K562 (cell line): ENCODE data around the gene TSR2. TPM values are rescaled to one million over a fixed set of nuclear protein-coding genes. Genes with fewer than 3 reads are reported as not detected.

ENCODE experiments used
- ATAC-seq: fragments of 200-7000 bp; cut with Tn5 transposase; 3 replicates; pipeline ENCODE4 v1.9.1; 2020; ENCODE audit warnings: moderate library complexity
- BruUV-seq: library from RNA; stranded (reverse); fragments of 400-500 nt; replicated peaks from 2 replicates; lab custom pipeline; 2021; lab: Mats Ljungman, UMichigan
- CTCF ChIA-PET: fragments of 300-600 bp; formaldehyde crosslinking; extraction: SDS; loops from one replicate; lab custom pipeline; 2021; ENCODE audit warnings: low intra/inter-chr PET ratio; lab: Yijun Ruan, JAX
- POLR2A ChIA-PET: fragments of 300-600, 350-650 bp; sonication (Branson Sonifier 250); formaldehyde crosslinking; extraction: SDS; loops from one replicate; lab custom pipeline; 2021; ENCODE audit warnings: antibody characterized with exemption, inconsistent platforms; lab: Yijun Ruan, JAX
- DNase-seq, 4 experiments: peaks; one replicate each; pipeline versions ENCODE4 v3.0.0 to v3.0.0-alpha.2; 2011 to 2018; ENCODE audit warnings: low spot score in 3 of 4, mixed read lengths in 3 of 4; ENCODE audit errors: extremely low read depth in 1 of 4
- FAIRE-seq: peaks from 2 replicates; lab custom pipeline; 2011; peaks lifted over from hg19 to GRCh38; lab: Jason Lieb, UNC
- H2AFZ ChIP-seq: 2 replicates; pipeline ENCODE4 v1.6.0; 2011; ENCODE audit warnings: low read depth, low read length, control low read depth, inconsistent platforms
- H3K27ac ChIP-seq: fragments of 200-600 bp; 3 replicates; pipeline ENCODE4 v1.8.0; 2011; ENCODE audit warnings: low read depth, mild to moderate bottlenecking, control low read depth, inconsistent platforms, low read length, moderate library complexity, mixed read lengths; ENCODE audit errors: extremely low read depth
- H3K27me3 ChIP-seq, 2 experiments: fragments of 300-600 bp in 1 of 2; 2 replicates in 1 of 2; 3 replicates in 1 of 2; pipeline versions ENCODE4 v1.6.0 to v1.8.0; 2011; ENCODE audit warnings: inconsistent platforms in 2 of 2, low read length in 2 of 2, mild to moderate bottlenecking in 1 of 2, mixed read lengths in 1 of 2, moderate library complexity in 1 of 2; ENCODE audit not compliant: control insufficient read depth in 2 of 2, insufficient read depth in 2 of 2
- H3K36me3 ChIP-seq: fragments of 300-600 bp; 3 replicates; pipeline ENCODE4 v1.8.0; 2011; ENCODE audit warnings: mild to moderate bottlenecking, low read length, inconsistent platforms; ENCODE audit not compliant: control insufficient read depth, insufficient read depth
- H3K4me1 ChIP-seq, 2 experiments: fragments of 200-600 bp in 1 of 2; replicated peaks in 1 of 2; 2 replicates in 1 of 2; 3 replicates in 1 of 2; pipeline versions ENCODE4 v1.5.1 to v1.8.0; 2011; ENCODE audit warnings: inconsistent platforms in 2 of 2, low read length in 2 of 2, mild to moderate bottlenecking in 1 of 2, mixed read lengths in 1 of 2, moderate library complexity in 1 of 2; ENCODE audit not compliant: control insufficient read depth in 2 of 2, insufficient read depth in 2 of 2
- H3K4me2 ChIP-seq: 2 replicates; pipeline ENCODE4 v1.6.1; 2011; ENCODE audit warnings: low read length, control low read depth, inconsistent platforms, mixed read lengths; ENCODE audit not compliant: insufficient read depth
- H3K4me3 ChIP-seq: fragments of 200-600 bp; sonication (generic), shearing (Covaris generic); 2 replicates; pipeline ENCODE4 v1.5.1; 2016; ENCODE audit warnings: control low read depth, inconsistent platforms
- H3K79me2 ChIP-seq: fragments of 200-600 bp; 3 replicates; pipeline ENCODE4 v1.8.0; 2011; ENCODE audit warnings: low read length, inconsistent platforms; ENCODE audit not compliant: control insufficient read depth, insufficient read depth
- H3K9ac ChIP-seq, 2 experiments: 2 replicates each; pipeline versions ENCODE4 v1.6.0 to v1.6.1; 2011; ENCODE audit warnings: low read depth in 2 of 2, low read length in 2 of 2, control low read depth in 1 of 2, inconsistent platforms in 1 of 2, mild to moderate bottlenecking in 1 of 2, mixed read lengths in 1 of 2; ENCODE audit not compliant: insufficient read depth in 1 of 2
- H3K9me1 ChIP-seq: one replicate; pipeline ENCODE4 v1.6.0; 2011; ENCODE audit warnings: inconsistent platforms, mild to moderate bottlenecking, low read length, moderate library complexity; ENCODE audit not compliant: control insufficient read depth, insufficient read depth
- H3K9me3 ChIP-seq: replicated peaks from 2 replicates; pipeline ENCODE4 v1.5.1; 2011; ENCODE audit warnings: low read depth, low read length, inconsistent platforms; ENCODE audit not compliant: control insufficient read depth, insufficient read depth
- H4K20me1 ChIP-seq: replicated peaks from 2 replicates; pipeline ENCODE4 v1.6.1; 2011; ENCODE audit warnings: low read length, inconsistent platforms, mixed read lengths; ENCODE audit not compliant: control insufficient read depth, insufficient read depth
- CREM ChIP-seq: IDR thresholded peaks from 2 replicates; pipeline ENCODE4 v1.6.1; 2014; ENCODE audit warnings: antibody characterized with exemption, low read depth
- ETV5 ChIP-seq: sonication (generic); formaldehyde crosslinking; IDR thresholded peaks from 2 replicates; pipeline ENCODE4 v1.4.0; 2020; ENCODE audit warnings: low read depth, mild to moderate bottlenecking, missing genetic modification reagents
- HNRNPUL1 ChIP-seq: fragments of 200-400 bp; formaldehyde crosslinking; IDR thresholded peaks from 2 replicates; pipeline ENCODE4 v1.6.1; 2017; ENCODE audit warnings: low read length
- ILK ChIP-seq: fragments of 450-650 bp; IDR thresholded peaks from 2 replicates; pipeline ENCODE4 v1.6.1; 2016; ENCODE audit warnings: missing genetic modification characterization, low read depth, mild to moderate bottlenecking, missing compliant biosample characterization, moderate library complexity, borderline replicate concordance
- L3MBTL2 ChIP-seq: fragments of 450-650 bp; IDR thresholded peaks from 2 replicates; pipeline ENCODE4 v1.6.1; 2016; ENCODE audit warnings: mild to moderate bottlenecking, moderate library complexity
- OTX1 ChIP-seq: fragments of 450-650 bp; formaldehyde crosslinking; IDR thresholded peaks from 2 replicates; pipeline ENCODE4 v1.4.0; 2022; ENCODE audit warnings: mild to moderate bottlenecking
- PHTF2 ChIP-seq: fragments of 250-450 bp; sonication (Bioruptor Pico); IDR thresholded peaks from 2 replicates; pipeline ENCODE4 v1.5.0; 2021; ENCODE audit warnings: mild to moderate bottlenecking
- POLR2AphosphoS5 ChIP-seq: IDR thresholded peaks from 2 replicates; pipeline ENCODE4 v1.6.1; 2011; ENCODE audit warnings: mild to moderate bottlenecking, low read depth, low read length, moderate library complexity; ENCODE audit not compliant: control insufficient read depth, insufficient read depth
- TARDBP ChIP-seq: fragments of 450-650 bp; IDR thresholded peaks from 2 replicates; pipeline ENCODE4 v1.6.1; 2016
- ZNF668 ChIP-seq: fragments of 250-450 bp; sonication (Bioruptor Pico); IDR thresholded peaks from 2 replicates; pipeline ENCODE4 v1.8.0; 2022; ENCODE audit warnings: mild to moderate bottlenecking, inconsistent platforms
- WGBS: fragments of 100-300 bp; shearing (Covaris generic); methylation state at CpG from one replicate; pipeline ENCODE4 v1.1.6; 2016; ENCODE audit warnings: low coverage, mixed read lengths; ENCODE audit not compliant: insufficient coverage; ENCODE audit errors: missing lambda C conversion rate; 5-methylcytosine and 5-hydroxymethylcytosine counted together
- in situ Hi-C: fragments of 300-500 bp; cut with MboI; formaldehyde crosslinking; loops from 4 replicates; pipeline ENCODE4 v1.15.0; 2018; ENCODE audit warnings: inconsistent platforms, mixed read lengths
- intact Hi-C: fragments of 100-400 bp; cut with micrococcal nuclease; formaldehyde crosslinking; loops from 2 replicates; pipeline ENCODE4 v1.14.2; 2022
- polyA plus RNA-seq, 8 experiments: library from polyadenylated mRNA; depleted of rRNA in 4 of 8; stranded (reverse) in 5 of 8; unstranded in 3 of 8; fragments of >200 nt; fragmentation: Nextera tagmentation in 2 of 8; fragmentation: Illumina TruSeq in 1 of 8; extraction: Ambion mirVana in 2 of 8; extraction: Trizol in 1 of 8; gene quantifications; 2 replicates each; pipeline versions ENCODE4 v1.2.1 to v1.2.3, GENCODE V29; 2011 to 2014; ENCODE audit warnings: inconsistent platforms in 1 of 8, missing spikeins in 1 of 8
- total RNA-seq, 7 experiments: library from RNA; depleted of rRNA in 6 of 7; stranded (reverse); fragments of >200 nt in 6 of 7; fragmentation: Illumina TruSeq in 2 of 7; extraction: Trizol in 2 of 7; gene quantifications; 2 replicates each; pipeline versions ENCODE4 v1.2.1 to v1.2.3, GENCODE V29; 2011 to 2021; ENCODE audit warnings: low replicate concordance in 1 of 7
- TF ChIP-seq, protein P1 (sequence below): sonication (generic); formaldehyde crosslinking; IDR thresholded peaks from 2 replicates; pipeline ENCODE4 v1.8.1; 2023; ENCODE audit warnings: missing genetic modification reagents, mild to moderate bottlenecking, borderline replicate concordance

The TSR2 gene
- total and polyA plus RNA-seq, 9 of the 15 experiments (the other 6 are each of a cell fraction or from before 2014, with no cell fraction given) = 8.6 to 50.0 (median 28.5) TPM

DNA sequence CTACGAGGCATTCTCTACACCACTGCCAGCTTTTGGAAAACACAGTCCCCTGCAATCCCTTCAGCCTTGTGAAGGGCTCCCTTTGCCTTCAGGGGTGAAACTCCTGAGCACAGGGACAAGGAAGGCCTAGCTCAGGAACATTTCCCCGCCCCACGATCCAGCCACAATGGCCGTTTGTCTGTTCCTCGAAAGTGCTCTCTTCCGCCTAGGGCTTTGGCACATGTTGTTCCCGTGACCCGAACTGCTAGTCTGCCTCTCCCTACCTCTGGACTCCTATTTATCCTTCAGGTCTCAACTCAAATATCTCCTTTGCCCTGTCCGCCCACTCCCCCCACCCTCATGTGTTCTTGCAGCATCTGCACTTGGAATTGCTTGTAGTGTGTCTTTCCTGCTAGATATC lies 43.7 kb downstream of the TSR2 start:
- CTCF ChIA-PET = no interaction called here
- no peaks in the 10 kb centered on the region for H3K27me3 ChIP-seq
- H3K4me3 ChIP-seq = no peak overlapping the region
- no peaks in the 10 kb centered on the region for H4K20me1 ChIP-seq
- WGBS = 25% methylated on average over 9 of the region's 9 CpGs
- no peak for DNase-seq
- H3K9me3 ChIP-seq = no peaks in the 10 kb centered on the region
- H3K9me1 ChIP-seq = no peaks in the 10 kb centered on the region
- no peak overlapping the region for H2AFZ ChIP-seq
- H3K9ac ChIP-seq = no peak overlapping the region
- no peak for FAIRE-seq
- no peaks in the 10 kb centered on the region for H3K79me2 ChIP-seq
- no peaks in the 10 kb centered on the region for H3K36me3 ChIP-seq
- TF ChIP-seq L3MBTL2 = no peak
- TF ChIP-seq ILK = no peak
- no peak for TF ChIP-seq HNRNPUL1
- TF ChIP-seq OTX1 (CRISPR knock-in tag) = no peak
- no peak for TF ChIP-seq ZNF668 (CRISPR knock-in tag)
- no peak for TF ChIP-seq POLR2AphosphoS5
- no peak for TF ChIP-seq ETV5
- TF ChIP-seq CREM = no peak
- TF ChIP-seq, protein P1, sequence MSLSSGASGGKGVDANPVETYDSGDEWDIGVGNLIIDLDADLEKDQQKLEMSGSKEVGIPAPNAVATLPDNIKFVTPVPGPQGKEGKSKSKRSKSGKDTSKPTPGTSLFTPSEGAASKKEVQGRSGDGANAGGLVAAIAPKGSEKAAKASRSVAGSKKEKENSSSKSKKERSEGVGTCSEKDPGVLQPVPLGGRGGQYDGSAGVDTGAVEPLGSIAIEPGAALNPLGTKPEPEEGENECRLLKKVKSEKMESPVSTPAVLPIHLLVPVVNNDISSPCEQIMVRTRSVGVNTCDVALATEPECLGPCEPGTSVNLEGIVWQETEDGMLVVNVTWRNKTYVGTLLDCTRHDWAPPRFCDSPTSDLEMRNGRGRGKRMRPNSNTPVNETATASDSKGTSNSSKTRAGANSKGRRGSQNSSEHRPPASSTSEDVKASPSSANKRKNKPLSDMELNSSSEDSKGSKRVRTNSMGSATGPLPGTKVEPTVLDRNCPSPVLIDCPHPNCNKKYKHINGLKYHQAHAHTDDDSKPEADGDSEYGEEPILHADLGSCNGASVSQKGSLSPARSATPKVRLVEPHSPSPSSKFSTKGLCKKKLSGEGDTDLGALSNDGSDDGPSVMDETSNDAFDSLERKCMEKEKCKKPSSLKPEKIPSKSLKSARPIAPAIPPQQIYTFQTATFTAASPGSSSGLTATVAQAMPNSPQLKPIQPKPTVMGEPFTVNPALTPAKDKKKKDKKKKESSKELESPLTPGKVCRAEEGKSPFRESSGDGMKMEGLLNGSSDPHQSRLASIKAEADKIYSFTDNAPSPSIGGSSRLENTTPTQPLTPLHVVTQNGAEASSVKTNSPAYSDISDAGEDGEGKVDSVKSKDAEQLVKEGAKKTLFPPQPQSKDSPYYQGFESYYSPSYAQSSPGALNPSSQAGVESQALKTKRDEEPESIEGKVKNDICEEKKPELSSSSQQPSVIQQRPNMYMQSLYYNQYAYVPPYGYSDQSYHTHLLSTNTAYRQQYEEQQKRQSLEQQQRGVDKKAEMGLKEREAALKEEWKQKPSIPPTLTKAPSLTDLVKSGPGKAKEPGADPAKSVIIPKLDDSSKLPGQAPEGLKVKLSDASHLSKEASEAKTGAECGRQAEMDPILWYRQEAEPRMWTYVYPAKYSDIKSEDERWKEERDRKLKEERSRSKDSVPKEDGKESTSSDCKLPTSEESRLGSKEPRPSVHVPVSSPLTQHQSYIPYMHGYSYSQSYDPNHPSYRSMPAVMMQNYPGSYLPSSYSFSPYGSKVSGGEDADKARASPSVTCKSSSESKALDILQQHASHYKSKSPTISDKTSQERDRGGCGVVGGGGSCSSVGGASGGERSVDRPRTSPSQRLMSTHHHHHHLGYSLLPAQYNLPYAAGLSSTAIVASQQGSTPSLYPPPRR (CRISPR knock-in tag) = no peak
- TF ChIP-seq TARDBP = no peak
- no peak for TF ChIP-seq PHTF2 (CRISPR knock-in tag)
- ATAC-seq = no peak
- in situ Hi-C loops (no loop called here), intact Hi-C loops (no loop called here)
- peaks cover 0 to 3% of the 10 kb centered on the region in 2 experiments; a peak in 2 of 5 replicates for H3K4me1 ChIP-seq
- H3K27ac ChIP-seq = no peak overlapping the region
- no peak overlapping the region for H3K4me2 ChIP-seq
- no TSS peak for BruUV-seq
- POLR2A ChIA-PET = no interaction called here
